ENCODE data around the gene DNAH2. TPM values are rescaled to one million over a fixed set of nuclear protein-coding genes. Genes with fewer than 3 reads are reported as not detected.

DNAH2 gene
- total and polyA plus RNA-seq, 2 of the 13 experiments (the other 11 are each of a cell fraction or from before 2014, with no cell fraction given), result not detected

- ATAC-seq (no peak), FAIRE-seq (no peak), DNase-seq (ENCODE audit: low spot score) (no peak)
- intact Hi-C loops (cut with micrococcal nuclease; ENCODE audit: unreplicated experiment) (no loop called here), in situ Hi-C loops (cut with HindIII; ENCODE audit: extremely low pct_ligation_motif_present, low pct_unique_long_range_greater_than_20kb) (no loop called here)
- TF ChIP-seq ZNF33B (CRISPR knock-in tag; IDR thresholded peaks at IDR 0.05) (no peak), ATF5 (CRISPR knock-in tag; IDR thresholded peaks at IDR 0.05; ENCODE audit: low read depth) (no peak), FOXK1 (CRISPR knock-in tag; IDR thresholded peaks at IDR 0.05; ENCODE audit: borderline replicate concordance, low read depth) (no peak), CBX5 (CRISPR knock-in tag; IDR thresholded peaks at IDR 0.05; ENCODE audit: borderline replicate concordance) (no peak), KDM5B (CRISPR knock-in tag; IDR thresholded peaks at IDR 0.05; ENCODE audit: borderline replicate concordance) (no peak), MTA3 (CRISPR knock-in tag; IDR thresholded peaks at IDR 0.05) (no peak), ZNF10 (CRISPR knock-in tag; IDR thresholded peaks at IDR 0.05; ENCODE audit: borderline replicate concordance, low read depth) (no peak), SMAD1 (CRISPR knock-in tag; IDR thresholded peaks at IDR 0.05; ENCODE audit: borderline replicate concordance, low read depth) (no peak), FOSL1 (CRISPR knock-in tag; IDR thresholded peaks at IDR 0.05; ENCODE audit: borderline replicate concordance) (no peak), ZBTB1 (CRISPR knock-in tag; IDR thresholded peaks at IDR 0.05; ENCODE audit: borderline replicate concordance) (no peak), SIX4 (CRISPR knock-in tag; IDR thresholded peaks at IDR 0.05) (no peak), ZNF446 (CRISPR knock-in tag; IDR thresholded peaks at IDR 0.05) (no peak), FOXA3 (CRISPR knock-in tag; IDR thresholded peaks at IDR 0.05) (no peak), FUBP1 (CRISPR knock-in tag; IDR thresholded peaks at IDR 0.05; ENCODE audit: borderline replicate concordance) (no peak), ZNF607 (CRISPR knock-in tag; IDR thresholded peaks at IDR 0.05; ENCODE audit: borderline replicate concordance) (no peak), ZSCAN9 (CRISPR knock-in tag; IDR thresholded peaks at IDR 0.05; ENCODE audit: borderline replicate concordance) (no peak), SMARCE1 (IDR thresholded peaks at IDR 0.05; ENCODE audit: borderline replicate concordance) (no peak), MIXL1 (CRISPR knock-in tag; IDR thresholded peaks at IDR 0.05) (no peak), ZNF720 (CRISPR knock-in tag; IDR thresholded peaks at IDR 0.05) (no peak)
- CTCF ChIA-PET (ENCODE audit: low intra/inter-chr PET ratio, low total read pairs), result no interaction called here
- no peaks in the 10 kb centered on the region for H3K27me3 ChIP-seq (ENCODE audit: control insufficient read depth in 1 of 2, insufficient read depth in 2 of 2, low read length in 2 of 2)
- H3K4me3 ChIP-seq (replicated peaks in 1 of 3; ENCODE audit: insufficient read depth in 1 of 3, low read depth in 2 of 3, low read length in 3 of 3), result no peak overlapping the region
- H4K20me1 ChIP-seq (ENCODE audit: insufficient read depth, low read length), result no peaks in the 10 kb centered on the region
- H3K4me1 ChIP-seq (ENCODE audit: insufficient read depth, low read length), result peaks cover 11% of the 10 kb centered on the region
- no TSS peak for BruUV-seq (replicated peaks)
- H2AFZ ChIP-seq (ENCODE audit: low read length), result no peak overlapping the region
- H3K9ac ChIP-seq (ENCODE audit: insufficient read depth, low read depth, low read length), result no peak overlapping the region
- H3K27ac ChIP-seq (ENCODE audit: extremely low read length, insufficient read depth, low read length), result no peak overlapping the region
- H3K36me3 ChIP-seq (replicated peaks in 1 of 2; ENCODE audit: control insufficient read depth in 1 of 2, insufficient read depth in 2 of 2, low read length in 2 of 2), result no peaks in the 10 kb centered on the region
- H3K4me2 ChIP-seq (ENCODE audit: low read depth, low read length), result no peak overlapping the region
- POLR2A ChIA-PET, result interaction anchor here (0.7 kb wide), 1 partner anchor 11 kb away, joined by 3 read pairs; no protein-coding TSS in a partner anchor
- H3K79me2 ChIP-seq (ENCODE audit: insufficient read depth, low read length), result no peaks in the 10 kb centered on the region
- 73% methylated on average over 2 of the region's 2 CpGs for WGBS (ENCODE audit: low lambda C conversion rate)
- no peaks in the 10 kb centered on the region for H3K9me3 ChIP-seq (ENCODE audit: low read length)
Observed at GRCh38 chr17:7875804-7876370, 158.3 kb downstream of the DNAH2 start.
